ENCODE data around the gene TNS1.

Gene TNS1

DNA sequence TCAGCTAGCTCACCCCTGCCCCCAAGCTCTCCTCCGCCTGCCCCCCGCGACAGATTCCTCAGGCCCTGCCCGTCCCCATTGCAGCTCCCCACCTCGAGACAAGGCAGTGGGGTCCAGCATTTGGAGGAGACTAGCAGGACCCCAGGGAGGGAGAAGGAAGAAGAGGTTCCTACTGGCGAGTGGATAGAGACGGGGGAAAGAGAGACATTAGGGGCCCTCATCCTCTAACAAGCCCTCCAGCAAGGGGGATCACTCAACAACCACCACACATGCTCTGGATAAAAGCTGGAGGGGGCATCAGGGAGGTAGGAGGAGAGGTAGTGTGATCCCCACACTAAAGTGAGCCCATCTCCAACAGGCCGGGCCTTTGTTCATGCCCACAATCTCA, 8.9 kb upstream of the TNS1 start:
- H3K27ac ChIP-seq = no peak overlapping the region

GRCh38 chr2:218010984-218011652, 8.3 kb upstream of the TNS1 start:
- Histone ChIP-seq H3K36me3 (ENCODE audit: insufficient read depth) (no peaks in the 10 kb centered on the region), H3K4me1 (ENCODE audit: low read depth, poor library complexity, severe bottlenecking) (no peaks in the 10 kb centered on the region), H3K79me2 (ENCODE audit: insufficient read depth, low read depth) (no peaks in the 10 kb centered on the region), H3K9ac (no peak overlapping the region), H3K27ac (no peak overlapping the region), H2AFZ (ENCODE audit: low read depth) (peak overlapping the region; percentile 73), H4K20me1 (ENCODE audit: insufficient read depth) (no peaks in the 10 kb centered on the region), H3K27me3 (ENCODE audit: insufficient read depth, low read depth) (peaks cover 11% of the 10 kb centered on the region; the same call in 1 of the 2 replicates), H3K4me3 (IDR thresholded peaks at IDR 0.05; ENCODE audit: insufficient read depth, low read depth, low read length) (no peak overlapping the region), H3K4me2 (no peak overlapping the region; the same call in 1 of the 2 replicates)
- TF ChIP-seq, protein P1, sequence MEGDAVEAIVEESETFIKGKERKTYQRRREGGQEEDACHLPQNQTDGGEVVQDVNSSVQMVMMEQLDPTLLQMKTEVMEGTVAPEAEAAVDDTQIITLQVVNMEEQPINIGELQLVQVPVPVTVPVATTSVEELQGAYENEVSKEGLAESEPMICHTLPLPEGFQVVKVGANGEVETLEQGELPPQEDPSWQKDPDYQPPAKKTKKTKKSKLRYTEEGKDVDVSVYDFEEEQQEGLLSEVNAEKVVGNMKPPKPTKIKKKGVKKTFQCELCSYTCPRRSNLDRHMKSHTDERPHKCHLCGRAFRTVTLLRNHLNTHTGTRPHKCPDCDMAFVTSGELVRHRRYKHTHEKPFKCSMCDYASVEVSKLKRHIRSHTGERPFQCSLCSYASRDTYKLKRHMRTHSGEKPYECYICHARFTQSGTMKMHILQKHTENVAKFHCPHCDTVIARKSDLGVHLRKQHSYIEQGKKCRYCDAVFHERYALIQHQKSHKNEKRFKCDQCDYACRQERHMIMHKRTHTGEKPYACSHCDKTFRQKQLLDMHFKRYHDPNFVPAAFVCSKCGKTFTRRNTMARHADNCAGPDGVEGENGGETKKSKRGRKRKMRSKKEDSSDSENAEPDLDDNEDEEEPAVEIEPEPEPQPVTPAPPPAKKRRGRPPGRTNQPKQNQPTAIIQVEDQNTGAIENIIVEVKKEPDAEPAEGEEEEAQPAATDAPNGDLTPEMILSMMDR (conservative IDR thresholded peaks at IDR 0.05; ENCODE audit: low read depth, low read length) = no peak

More for the DNA sequence above, 8.9 kb upstream of the TNS1 start:
- Histone ChIP-seq H2AFZ (ENCODE audit: low read depth) (no peak overlapping the region), H3K79me2 (ENCODE audit: insufficient read depth, low read depth) (no peaks in the 10 kb centered on the region), H3K9ac (no peak overlapping the region), H3K36me3 (ENCODE audit: insufficient read depth) (no peaks in the 10 kb centered on the region), H3K4me3 (IDR thresholded peaks at IDR 0.05; ENCODE audit: insufficient read depth, low read depth, low read length) (no peak overlapping the region), H3K4me1 (ENCODE audit: low read depth, poor library complexity, severe bottlenecking) (no peaks in the 10 kb centered on the region), H3K4me2 (no peak overlapping the region), H3K27me3 (ENCODE audit: insufficient read depth, low read depth) (peaks cover 11% of the 10 kb centered on the region; the same call in 1 of the 2 replicates), H4K20me1 (ENCODE audit: insufficient read depth) (no peaks in the 10 kb centered on the region)
- TF ChIP-seq, protein P1 (conservative IDR thresholded peaks at IDR 0.05; ENCODE audit: low read depth, low read length) = no peak

DNA sequence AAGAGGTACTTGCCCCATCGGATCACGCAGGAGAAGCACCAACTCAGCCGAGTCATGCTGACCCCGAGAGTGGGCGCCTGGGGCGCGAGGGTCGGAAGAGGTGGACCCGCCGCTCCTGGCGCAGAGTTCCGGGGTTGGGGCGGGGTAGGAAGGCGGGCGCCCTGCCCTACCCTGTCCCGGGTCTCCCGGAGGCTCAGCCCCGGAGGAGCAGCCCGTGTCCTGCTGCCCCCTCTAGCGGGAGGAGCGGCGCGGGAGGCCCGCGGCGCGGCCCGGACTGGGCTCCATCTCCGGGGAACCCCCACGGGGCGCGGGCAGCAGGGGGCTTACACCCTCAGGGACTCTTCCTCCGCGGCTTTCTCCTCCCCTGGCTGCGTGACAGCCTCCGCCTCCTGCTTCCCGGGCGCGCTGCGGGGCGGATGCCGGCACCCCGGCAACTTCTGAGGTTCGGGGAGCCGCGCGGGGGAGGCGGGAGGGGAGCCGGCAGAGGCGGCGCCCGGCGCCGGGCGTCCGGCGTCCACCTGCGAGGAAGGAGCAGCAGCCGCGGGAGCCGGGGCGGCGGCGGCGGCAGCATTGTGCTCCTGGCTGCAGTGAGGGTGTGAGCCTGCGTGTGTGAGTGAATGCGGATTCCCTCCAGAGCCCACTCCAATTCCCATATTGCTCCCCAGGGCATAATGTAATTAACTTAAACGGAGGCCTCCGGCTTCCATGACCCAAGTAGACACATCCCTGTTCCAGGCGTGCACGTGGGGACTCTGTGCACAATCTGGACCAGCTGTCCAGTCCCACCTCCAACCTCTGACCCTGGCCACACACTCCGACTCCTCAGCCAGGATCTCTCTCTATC, 7.6 kb upstream of the TNS1 start:
- H2AFZ ChIP-seq (ENCODE audit: low read depth) = peak overlapping the region; percentile 73
- H3K4me1 ChIP-seq (ENCODE audit: low read depth, poor library complexity, severe bottlenecking) = no peaks in the 10 kb centered on the region
- H4K20me1 ChIP-seq (ENCODE audit: insufficient read depth) = no peaks in the 10 kb centered on the region
- peak overlapping the region; percentile 48 for H3K4me3 ChIP-seq (IDR thresholded peaks at IDR 0.05; ENCODE audit: insufficient read depth, low read depth, low read length)
- H3K4me2 ChIP-seq = peak overlapping the region; percentile 66
- H3K79me2 ChIP-seq (ENCODE audit: insufficient read depth, low read depth) = no peaks in the 10 kb centered on the region
- no peaks in the 10 kb centered on the region for H3K36me3 ChIP-seq (ENCODE audit: insufficient read depth)
- no peak overlapping the region for H3K27ac ChIP-seq
- TF ChIP-seq, protein P1 (conservative IDR thresholded peaks at IDR 0.05; ENCODE audit: low read depth, low read length) = peak; percentile 36; the same call in 1 of the 2 replicates
- H3K9ac ChIP-seq = peak overlapping the region; percentile 25; the same call in 1 of the 2 replicates
- peaks cover 11% of the 10 kb centered on the region; the same call in 1 of the 2 replicates for H3K27me3 ChIP-seq (ENCODE audit: insufficient read depth, low read depth)

- Histone ChIP-seq H3K27me3 (ENCODE audit: insufficient read depth, low read depth) (peaks cover 11% of the 10 kb centered on the region; the same call in 1 of the 2 replicates), H4K20me1 (ENCODE audit: insufficient read depth) (no peaks in the 10 kb centered on the region), H2AFZ (ENCODE audit: low read depth) (peak overlapping the region; percentile 73; the same call in 1 of the 2 replicates), H3K4me3 (IDR thresholded peaks at IDR 0.05; ENCODE audit: insufficient read depth, low read depth, low read length) (peak overlapping the region; percentile 48), H3K36me3 (ENCODE audit: insufficient read depth) (no peaks in the 10 kb centered on the region), H3K4me2 (peak overlapping the region; percentile 66), H3K27ac (no peak overlapping the region), H3K4me1 (ENCODE audit: low read depth, poor library complexity, severe bottlenecking) (no peaks in the 10 kb centered on the region), H3K79me2 (ENCODE audit: insufficient read depth, low read depth) (no peaks in the 10 kb centered on the region), H3K9ac (peak overlapping the region; percentile 25; the same call in 1 of the 2 replicates)
- TF ChIP-seq, protein P1 (conservative IDR thresholded peaks at IDR 0.05; ENCODE audit: low read depth, low read length) = no peak
Observed at GRCh38 chr2:218009765-218010139, 7.0 kb upstream of the TNS1 start.

All from KMS-11 (cell line).